Neural cell (in vitro differentiated cells): Measurements from ENCODE around the gene MLIP.

ENCODE experiments used
- CTCF ChIP-seq: fragments of 450-650 bp; IDR thresholded peaks from 2 replicates; pipeline ENCODE4 v1.5.1; 2014; ENCODE audit warnings: antibody characterized with exemption, mild to moderate bottlenecking, moderate library complexity; ENCODE audit not compliant: poor library complexity, severe bottlenecking
- EZH2 ChIP-seq: fragments of 200-600, 300-800 bp; shearing (Covaris generic), sonication (generic); IDR thresholded peaks from 2 replicates; pipeline ENCODE4 v1.6.1; 2014; ENCODE audit warnings: antibody characterized with exemption, low read length, borderline replicate concordance, mild to moderate bottlenecking; ENCODE audit not compliant: insufficient read depth, poor library complexity, severe bottlenecking
- RAD21 ChIP-seq: fragments of 450-650 bp; conservative IDR thresholded peaks from 2 replicates; pipeline ENCODE4 v1.6.1; 2014; ENCODE audit warnings: antibody characterized with exemption, mild to moderate bottlenecking, moderate library complexity
- REST ChIP-seq: IDR thresholded peaks from 2 replicates; pipeline ENCODE4 v1.6.1; 2012; ENCODE audit warnings: borderline replicate concordance

- TF ChIP-seq CTCF (no peak), REST (no peak), RAD21 (no peak), EZH2 (no peak)
Observed at GRCh38 chr6:54273214-54273820, 162.1 kb downstream of the MLIP start.
